Measurements from ENCODE around the gene SSC5D. TPM values are rescaled to one million over a fixed set of nuclear protein-coding genes. Genes with fewer than 3 reads are reported as not detected.

The SSC5D gene
- total RNA-seq, 1 experiment from 2014 or later: 0.86 TPM

GRCh38 chr19:55525289-55526101 is 37.3 kb downstream of the SSC5D start:
- no TSS peak for BruUV-seq (replicated peaks)
- ChIA-PET POLR2A (no interaction called here), CTCF (interaction anchor here (0.6 to 1.1 kb wide), 3 partner anchors 12 to 636 kb away, joined by 3 to 7 read pairs (median 3); no protein-coding TSS in a partner anchor)
- DNase-seq: no peak
- intact Hi-C loops (cut with micrococcal nuclease; ENCODE audit: unreplicated experiment): no loop called here
- no peaks in the 10 kb centered on the region for H3K36me3 ChIP-seq (ENCODE audit: control insufficient read depth, insufficient read depth, low read length)
- no peaks in the 10 kb centered on the region for H3K4me1 Mint-ChIP-seq (ENCODE audit: low read depth, unreplicated experiment)
- H3K9me3 ChIP-seq: peaks cover 3% of the 10 kb centered on the region; the same call in 1 of the 2 replicates
- H3K27ac Mint-ChIP-seq (ENCODE audit: unreplicated experiment): no peak overlapping the region
- no peak overlapping the region for H3K4me3 ChIP-seq (ENCODE audit: low read depth, low read length)
- H3K4me3 Mint-ChIP-seq (ENCODE audit: unreplicated experiment): no peak overlapping the region
- no peaks in the 10 kb centered on the region for H3K9me3 Mint-ChIP-seq (ENCODE audit: unreplicated experiment)
- no peak for TF ChIP-seq CTCF (IDR thresholded peaks at IDR 0.05; ENCODE audit: insufficient read depth in 1 of 2, low read depth in 1 of 2, low read length in 1 of 2, severe bottlenecking in 1 of 2, unreplicated experiment in 1 of 2)
- H3K4me1 ChIP-seq: no peaks in the 10 kb centered on the region
- H3K27me3 Mint-ChIP-seq (ENCODE audit: insufficient read depth, unreplicated experiment): no peaks in the 10 kb centered on the region
- H3K36me3 Mint-ChIP-seq (ENCODE audit: insufficient read depth, unreplicated experiment): no peaks in the 10 kb centered on the region
- no peaks in the 10 kb centered on the region for H3K27me3 ChIP-seq (replicated peaks; ENCODE audit: control insufficient read depth, insufficient read depth, low read length)

GRCh38 chr19:55526216-55527196 is 38.3 kb downstream of the SSC5D start:
- Histone ChIP-seq H3K4me3 (ENCODE audit: low read depth, low read length) (no peak overlapping the region), H3K36me3 (ENCODE audit: control insufficient read depth, insufficient read depth, low read length) (no peaks in the 10 kb centered on the region), H3K9me3 (peaks cover 3% of the 10 kb centered on the region; the same call in 1 of the 2 replicates), H3K4me1 (no peaks in the 10 kb centered on the region), H3K27me3 (replicated peaks; ENCODE audit: control insufficient read depth, insufficient read depth, low read length) (no peaks in the 10 kb centered on the region)
- BruUV-seq (replicated peaks): no TSS peak
- Mint-ChIP-seq H3K4me3 (ENCODE audit: unreplicated experiment) (no peak overlapping the region), H3K36me3 (ENCODE audit: insufficient read depth, unreplicated experiment) (no peaks in the 10 kb centered on the region), H3K27ac (ENCODE audit: unreplicated experiment) (no peak overlapping the region), H3K4me1 (ENCODE audit: low read depth, unreplicated experiment) (no peaks in the 10 kb centered on the region), H3K9me3 (ENCODE audit: unreplicated experiment) (no peaks in the 10 kb centered on the region), H3K27me3 (ENCODE audit: insufficient read depth, unreplicated experiment) (no peaks in the 10 kb centered on the region)
- ChIA-PET POLR2A (no interaction called here), CTCF (interaction anchor here (0.5 to 1.1 kb wide), 2 partner anchors 59 to 385 kb away, joined by 3 to 5 read pairs; no protein-coding TSS in a partner anchor)
- TF ChIP-seq CTCF (IDR thresholded peaks at IDR 0.05; ENCODE audit: insufficient read depth in 1 of 2, low read depth in 1 of 2, low read length in 1 of 2, severe bottlenecking in 1 of 2, unreplicated experiment in 1 of 2): no peak
- intact Hi-C loops (cut with micrococcal nuclease; ENCODE audit: unreplicated experiment): no loop called here
- no peak for DNase-seq
